Colonic mucosa (tissue), 4 donors: ENCODE measurements around the gene TRMU. TPM values are rescaled to one million over a fixed set of nuclear protein-coding genes. Genes with fewer than 3 reads are reported as not detected.

Source experiments
- DNase-seq: peaks from one replicate; pipeline ENCODE4 v3.0.0-alpha.2; 2020
- H3K27ac ChIP-seq: fragments of 200-600 bp; one replicate; pipeline ENCODE4 v1.8.0; 2021
- H3K27me3 ChIP-seq: fragments of 200-600 bp; one replicate; pipeline ENCODE4 v1.8.0; 2021
- H3K36me3 ChIP-seq: fragments of 200-600 bp; one replicate; pipeline ENCODE4 v1.8.0; 2021
- H3K4me1 ChIP-seq: fragments of 200-600 bp; one replicate; pipeline ENCODE4 v1.8.0; 2021; ENCODE audit warnings: mild to moderate bottlenecking
- H3K4me3 ChIP-seq: fragments of 200-600 bp; one replicate; pipeline ENCODE4 v1.8.0; 2021
- H3K9ac ChIP-seq, 2 donors: one replicate each; pipeline ENCODE4 v1.7.0; 2013; ENCODE audit warnings: control low read depth in 2 of 2, low read depth in 2 of 2, low read length in 2 of 2
- H3K9me3 ChIP-seq: fragments of 200-600 bp; one replicate; pipeline ENCODE4 v1.8.0; 2021
- intact Hi-C: fragments of 100-400 bp; cut with DNase I; formaldehyde crosslinking; loops from one replicate; pipeline ENCODE4 v1.14.1; 2022
- total RNA-seq, 2 donors: library from RNA; stranded (reverse); fragmentation: NEBNext Ultra II Directional in 1 of 2; extraction: Animal tissue kit (Norgen Biotek cat#: 25700) in 1 of 2; gene quantifications; one replicate each; pipeline ENCODE4 v1.2.1, GENCODE V29; 2021
- TF ChIP-seq, protein P1 (sequence below): fragments of 200-600 bp; IDR thresholded peaks from one replicate; pipeline ENCODE4 v1.8.0; 2022; ENCODE audit warnings: antibody characterized with exemption, mild to moderate bottlenecking
- donor health status: healthy.
- donor health status: DM: no; HTN: no; CAD: no.
- donor health status: DM: no; HTN: no; CAD: no.

Gene TRMU
- total RNA-seq, 2 donors from 2014 or later: 25.2 to 71.8 TPM

DNA sequence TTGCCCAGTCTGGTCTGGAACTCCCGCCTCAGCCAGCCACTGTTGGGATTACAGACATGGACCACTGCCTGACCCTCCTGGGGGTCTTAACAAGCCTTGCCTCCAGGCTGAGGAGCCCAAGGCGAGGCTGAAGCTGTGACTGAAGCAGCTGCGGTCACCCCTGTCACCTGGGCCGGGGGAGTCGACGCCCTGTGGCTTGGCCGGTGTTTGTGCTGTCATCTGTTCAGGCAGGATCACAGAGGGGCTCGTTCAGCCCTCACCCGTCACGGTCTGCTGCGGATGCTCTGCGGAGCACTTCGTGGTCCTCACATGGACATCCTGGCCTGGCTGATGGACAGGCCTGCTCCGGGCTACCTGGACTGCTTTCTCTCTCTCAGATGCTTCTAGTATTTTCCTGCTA is 23.8 kb downstream of the TRMU start:
- no peak overlapping the region for H3K27ac ChIP-seq
- no peak overlapping the region for H3K9ac ChIP-seq
- intact Hi-C loops: no loop called here
- no peaks in the 10 kb centered on the region for H3K27me3 ChIP-seq
- H3K36me3 ChIP-seq: no peaks in the 10 kb centered on the region
- H3K9me3 ChIP-seq: no peaks in the 10 kb centered on the region
- no peaks in the 10 kb centered on the region for H3K4me1 ChIP-seq
- DNase-seq: no peak
- H3K4me3 ChIP-seq: no peak overlapping the region
- TF ChIP-seq, protein P1, sequence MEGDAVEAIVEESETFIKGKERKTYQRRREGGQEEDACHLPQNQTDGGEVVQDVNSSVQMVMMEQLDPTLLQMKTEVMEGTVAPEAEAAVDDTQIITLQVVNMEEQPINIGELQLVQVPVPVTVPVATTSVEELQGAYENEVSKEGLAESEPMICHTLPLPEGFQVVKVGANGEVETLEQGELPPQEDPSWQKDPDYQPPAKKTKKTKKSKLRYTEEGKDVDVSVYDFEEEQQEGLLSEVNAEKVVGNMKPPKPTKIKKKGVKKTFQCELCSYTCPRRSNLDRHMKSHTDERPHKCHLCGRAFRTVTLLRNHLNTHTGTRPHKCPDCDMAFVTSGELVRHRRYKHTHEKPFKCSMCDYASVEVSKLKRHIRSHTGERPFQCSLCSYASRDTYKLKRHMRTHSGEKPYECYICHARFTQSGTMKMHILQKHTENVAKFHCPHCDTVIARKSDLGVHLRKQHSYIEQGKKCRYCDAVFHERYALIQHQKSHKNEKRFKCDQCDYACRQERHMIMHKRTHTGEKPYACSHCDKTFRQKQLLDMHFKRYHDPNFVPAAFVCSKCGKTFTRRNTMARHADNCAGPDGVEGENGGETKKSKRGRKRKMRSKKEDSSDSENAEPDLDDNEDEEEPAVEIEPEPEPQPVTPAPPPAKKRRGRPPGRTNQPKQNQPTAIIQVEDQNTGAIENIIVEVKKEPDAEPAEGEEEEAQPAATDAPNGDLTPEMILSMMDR: no peak

DNA sequence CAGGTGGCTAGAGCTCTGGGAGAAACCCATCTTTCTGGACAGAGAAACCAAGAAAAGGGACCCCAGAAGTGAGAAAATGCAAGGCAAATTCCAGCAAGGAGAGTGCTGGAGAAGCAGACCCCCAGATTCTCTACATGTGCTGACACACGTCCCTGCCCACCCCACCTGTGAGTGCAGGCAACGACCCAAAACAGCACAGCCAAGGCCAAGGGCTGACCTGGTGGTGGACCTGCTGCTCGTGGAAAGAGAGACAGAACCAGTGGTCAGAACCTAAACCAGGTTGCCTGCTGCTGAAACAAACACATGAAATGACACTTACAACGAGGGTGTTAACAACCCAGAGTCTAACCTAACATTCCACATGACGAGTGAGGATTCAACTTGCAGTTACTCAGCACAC is 24.6 kb downstream of the TRMU start:
- Histone ChIP-seq H3K36me3 (no peaks in the 10 kb centered on the region), H3K27ac (no peak overlapping the region), H3K4me1 (no peaks in the 10 kb centered on the region), H3K4me3 (no peak overlapping the region), H3K9me3 (no peaks in the 10 kb centered on the region), H3K9ac (no peak overlapping the region), H3K27me3 (no peaks in the 10 kb centered on the region)
- intact Hi-C loops: loop anchor here (10.0 kb wide), 1 partner anchor 85 kb away; no protein-coding TSS in a partner anchor
- no peak for DNase-seq
- TF ChIP-seq, protein P1: no peak

DNA sequence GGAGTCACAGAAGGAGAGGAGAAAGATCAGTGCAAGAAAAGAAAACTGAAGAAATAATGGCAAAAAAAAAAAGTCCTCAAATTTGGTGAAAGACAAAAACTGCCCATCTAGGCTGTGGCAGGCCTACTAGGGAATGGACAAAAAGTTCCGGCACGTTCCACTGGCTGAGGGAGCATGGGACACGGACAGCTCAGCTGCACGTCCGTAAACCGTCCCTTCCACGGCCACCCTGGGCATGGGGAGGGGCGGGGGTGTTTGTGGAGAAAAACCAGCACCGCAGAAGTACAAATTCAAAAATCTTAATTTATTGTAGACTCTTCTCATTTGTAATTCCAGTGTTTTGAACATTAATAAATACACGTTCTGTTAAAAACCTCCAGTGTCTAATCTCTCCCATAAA is 25.4 kb downstream of the TRMU start:
- DNase-seq: no peak
- no peaks in the 10 kb centered on the region for H3K27me3 ChIP-seq
- no peak overlapping the region for H3K27ac ChIP-seq
- no peaks in the 10 kb centered on the region for H3K9me3 ChIP-seq
- no peak overlapping the region for H3K4me3 ChIP-seq
- no peaks in the 10 kb centered on the region for H3K4me1 ChIP-seq
- TF ChIP-seq, protein P1: no peak
- H3K9ac ChIP-seq: no peak overlapping the region
- intact Hi-C loops: loop anchor here (10.0 kb wide), 1 partner anchor 84 kb away; no protein-coding TSS in a partner anchor
- no peaks in the 10 kb centered on the region for H3K36me3 ChIP-seq

DNA sequence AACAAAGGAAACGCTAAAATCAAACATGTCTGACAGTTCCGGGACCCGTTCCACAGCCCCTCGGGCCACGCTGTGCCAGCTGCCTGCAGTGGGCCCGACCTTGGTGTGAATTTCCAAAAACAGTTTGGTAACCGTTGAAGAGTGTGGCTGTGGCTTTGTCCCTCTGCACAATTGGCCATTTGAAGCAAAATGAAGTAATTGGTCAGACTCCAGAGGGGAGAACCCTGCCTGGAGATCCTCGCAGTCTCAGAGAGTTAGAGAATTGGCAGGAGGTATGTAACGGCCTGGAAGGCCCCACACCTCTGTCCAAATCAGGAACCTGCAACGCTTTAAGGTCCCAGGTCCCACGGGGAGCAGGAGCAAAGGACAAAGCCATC is 26.3 kb downstream of the TRMU start:
- no peak overlapping the region for H3K9ac ChIP-seq
- intact Hi-C loops: loop anchor here (10.0 kb wide), 1 partner anchor 83 kb away; no protein-coding TSS in a partner anchor
- no peaks in the 10 kb centered on the region for H3K4me1 ChIP-seq
- H3K27ac ChIP-seq: no peak overlapping the region
- DNase-seq: no peak
- H3K4me3 ChIP-seq: no peak overlapping the region
- no peaks in the 10 kb centered on the region for H3K9me3 ChIP-seq
- TF ChIP-seq, protein P1: no peak
- no peaks in the 10 kb centered on the region for H3K36me3 ChIP-seq
- H3K27me3 ChIP-seq: no peaks in the 10 kb centered on the region

DNA sequence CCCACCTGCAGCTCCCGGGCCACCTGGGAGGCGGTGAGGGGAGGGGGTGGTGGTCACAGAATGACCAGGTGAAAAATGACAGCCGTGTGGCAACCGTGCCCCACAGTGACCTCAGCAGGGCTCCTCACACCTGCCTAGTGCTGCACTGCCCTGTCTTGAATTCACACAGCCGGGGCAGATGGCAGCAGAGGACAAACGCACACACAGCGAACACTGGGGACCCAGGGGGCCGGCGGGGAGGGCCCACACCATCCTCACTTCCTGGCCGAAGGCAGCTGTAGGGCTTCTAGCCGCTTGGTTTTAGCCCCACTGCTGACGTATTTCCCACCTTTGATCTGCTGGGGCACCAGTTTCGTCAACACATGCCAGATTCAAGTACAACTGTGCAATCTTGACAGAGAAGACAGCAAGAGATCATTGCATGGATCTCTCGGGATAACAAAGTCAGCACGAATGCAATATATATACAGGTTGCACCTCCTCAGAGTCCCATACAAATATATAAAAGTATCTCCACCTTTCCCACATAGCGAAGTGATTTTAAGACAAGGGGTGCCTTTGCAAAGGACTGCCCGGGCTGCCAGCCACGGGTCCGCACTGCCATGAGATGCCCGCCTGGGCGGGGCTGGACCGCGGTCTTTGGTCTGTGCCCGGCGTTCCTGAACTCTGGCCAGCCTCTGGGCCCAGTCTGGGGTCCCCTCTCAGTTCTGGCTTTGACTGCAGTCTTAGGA is 26.9 kb downstream of the TRMU start:
- no peak overlapping the region for H3K27ac ChIP-seq

More for the DNA sequence above, 26.9 kb downstream of the TRMU start:
- H3K4me3 ChIP-seq: no peak overlapping the region
- no peak overlapping the region for H3K9ac ChIP-seq
- no peaks in the 10 kb centered on the region for H3K36me3 ChIP-seq
- intact Hi-C loops: loop anchor here (10.0 kb wide), 1 partner anchor 82 kb away; no protein-coding TSS in a partner anchor
- H3K4me1 ChIP-seq: no peaks in the 10 kb centered on the region
- H3K9me3 ChIP-seq: no peaks in the 10 kb centered on the region
- no peaks in the 10 kb centered on the region for H3K27me3 ChIP-seq
- TF ChIP-seq, protein P1: no peak
- no peak for DNase-seq
